CD4-positive, CD25-positive, alpha-beta regulatory T cell (primary cell): ENCODE data around the gene VIPR1. TPM values are rescaled to one million over a fixed set of nuclear protein-coding genes. Genes with fewer than 3 reads are reported as not detected.

Experiments used
- ATAC-seq, 2 donors: fragments of 150-1000 bp; cut with Tn5 transposase; one replicate each; pipeline ENCODE4 v1.10.0; 2021; ENCODE audit warnings: low read depth in 2 of 2, moderate number of reproducible peaks in 2 of 2, moderate library complexity in 1 of 2
- DNase-seq, 3 donors: peaks; one replicate each; pipeline versions ENCODE4 v3.0.0 to v3.0.0-alpha.2; 2012 to 2022; ENCODE audit warnings: mixed read lengths in 1 of 3
- H3K27ac ChIP-seq: one replicate; pipeline ENCODE4 v1.7.0; 2013; ENCODE audit warnings: mild to moderate bottlenecking, low read length; ENCODE audit not compliant: insufficient read depth, poor library complexity, severe bottlenecking
- H3K27me3 ChIP-seq: one replicate; pipeline ENCODE4 v1.7.0; 2013; ENCODE audit warnings: low read length; ENCODE audit not compliant: control insufficient read depth, insufficient read depth
- H3K36me3 ChIP-seq: one replicate; pipeline ENCODE4 v1.7.0; 2013; ENCODE audit warnings: mild to moderate bottlenecking, low read length, moderate library complexity; ENCODE audit not compliant: control insufficient read depth, insufficient read depth
- H3K4me1 ChIP-seq: 2 replicates; pipeline ENCODE4 v1.7.0; 2013; ENCODE audit warnings: mild to moderate bottlenecking, low read length; ENCODE audit not compliant: insufficient read depth, control insufficient read depth, poor library complexity, severe bottlenecking
- H3K4me3 ChIP-seq: one replicate; pipeline ENCODE4 v1.7.0; 2013; ENCODE audit warnings: low read depth, mild to moderate bottlenecking, low read length, moderate library complexity
- H3K9me3 ChIP-seq, 2 experiments: 1 replicate in 1 of 2; 2 replicates in 1 of 2; pipeline ENCODE4 v1.7.0; 2013; ENCODE audit warnings: low read length in 2 of 2, mild to moderate bottlenecking in 1 of 2, moderate library complexity in 1 of 2; ENCODE audit not compliant: control insufficient read depth in 2 of 2
- H3K27ac Mint-ChIP-seq, 3 donors: one replicate each; pipeline ENCODE4 v1.8.0; 2020 to 2022; ENCODE audit warnings: mild to moderate bottlenecking in 3 of 3, mixed read lengths in 3 of 3, moderate library complexity in 2 of 3
- H3K27me3 Mint-ChIP-seq: one replicate; pipeline ENCODE4 v1.8.0; 2022; ENCODE audit warnings: mild to moderate bottlenecking, mixed read lengths
- H3K36me3 Mint-ChIP-seq: one replicate; pipeline ENCODE4 v1.8.0; 2020; ENCODE audit warnings: mixed read lengths
- H3K4me1 Mint-ChIP-seq, 4 donors: one replicate each; pipeline ENCODE4 v1.8.0; 2020 to 2022; ENCODE audit warnings: mixed read lengths in 4 of 4, mild to moderate bottlenecking in 1 of 4
- H3K4me3 Mint-ChIP-seq, 4 donors: one replicate each; pipeline ENCODE4 v1.8.0; 2020 to 2022; ENCODE audit warnings: mild to moderate bottlenecking in 4 of 4, mixed read lengths in 4 of 4, moderate library complexity in 3 of 4
- H3K9me3 Mint-ChIP-seq, 7 donors: one replicate each; pipeline ENCODE4 v1.8.0; 2020 to 2022; ENCODE audit warnings: mixed read lengths in 7 of 7, mild to moderate bottlenecking in 3 of 7, moderate library complexity in 2 of 7
- polyA plus RNA-seq, 4 donors: library from polyadenylated mRNA; unstranded; fragments of 300-500 nt; fragmentation: Illumina TruSeq; gene quantifications; one replicate each; pipeline ENCODE4 v1.2.3, GENCODE V29; 2021
- total RNA-seq: library from RNA; stranded (reverse); gene quantifications from one replicate; pipeline ENCODE4 v1.2.3, GENCODE V29; 2022

VIPR1 gene
- total and polyA plus RNA-seq, 5 donors from 2014 or later = 5.0 to 31.2 (median 8.5) TPM

DNA sequence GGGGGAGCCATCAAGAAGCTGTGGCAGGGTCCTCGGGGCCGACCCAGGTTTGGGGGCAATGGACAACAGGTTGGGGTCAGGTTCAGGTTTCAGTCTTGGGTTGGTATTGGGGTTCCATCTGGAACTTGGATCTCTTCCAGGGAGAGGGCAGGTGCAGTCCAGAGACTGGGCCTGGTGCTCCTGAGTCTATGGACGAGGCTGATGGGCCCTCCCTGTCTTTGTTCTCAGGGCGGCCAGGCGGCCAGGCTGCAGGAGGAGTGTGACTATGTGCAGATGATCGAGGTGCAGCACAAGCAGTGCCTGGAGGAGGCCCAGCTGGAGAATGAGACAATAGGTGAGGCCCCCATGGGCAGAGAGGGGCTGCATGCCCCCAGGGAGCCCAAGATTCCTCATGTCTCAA, 11.1 kb downstream of the VIPR1 start:
- Mint-ChIP-seq H3K9me3 (peaks cover 0 to 1% (median 0%) of the 10 kb centered on the region in 7 donors), H3K36me3 (peaks cover 17% of the 10 kb centered on the region), H3K27me3 (no peaks in the 10 kb centered on the region), H3K4me1 (peaks cover 0 to 32% (median 14%) of the 10 kb centered on the region in 4 donors), H3K27ac (no peak overlapping the region), H3K4me3 (no peak overlapping the region)
- DNase-seq = no peak
- no peaks in the 10 kb centered on the region for H3K36me3 ChIP-seq
- H3K27ac ChIP-seq = no peak overlapping the region
- H3K4me1 ChIP-seq = no peaks in the 10 kb centered on the region
- H3K4me3 ChIP-seq = no peak overlapping the region
- H3K27me3 ChIP-seq = no peaks in the 10 kb centered on the region
- no peaks in the 10 kb centered on the region for H3K9me3 ChIP-seq
- no peak for ATAC-seq

DNA sequence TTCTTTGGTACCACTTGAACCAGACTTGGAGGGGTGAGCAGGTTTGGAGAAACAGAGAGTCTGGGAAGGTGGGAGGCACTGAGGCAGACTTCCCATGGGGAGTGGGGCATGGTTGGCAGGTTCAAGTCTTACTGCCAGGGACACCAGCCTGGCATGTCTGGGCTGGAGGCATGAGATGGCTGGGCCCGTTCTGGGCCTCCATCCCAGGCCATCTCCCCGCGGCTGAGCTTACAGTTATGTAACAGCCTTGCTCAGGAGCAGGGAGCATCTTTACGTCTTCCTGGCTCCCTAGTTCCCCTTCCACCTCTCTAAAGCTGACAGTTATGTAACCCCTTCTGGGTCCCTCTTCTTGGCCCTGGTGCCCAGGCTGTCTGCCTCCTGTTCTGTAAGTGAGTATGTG, 12.4 kb downstream of the VIPR1 start:
- Mint-ChIP-seq H3K9me3 (peaks cover 0 to 1% (median 0%) of the 10 kb centered on the region in 7 donors), H3K27me3 (no peaks in the 10 kb centered on the region), H3K36me3 (peaks cover 23% of the 10 kb centered on the region), H3K4me3 (no peak overlapping the region), H3K4me1 (peaks cover 5 to 33% (median 9%) of the 10 kb centered on the region in 4 donors), H3K27ac (no peak overlapping the region)
- DNase-seq = no peak
- H3K4me1 ChIP-seq = no peaks in the 10 kb centered on the region
- no peaks in the 10 kb centered on the region for H3K9me3 ChIP-seq
- no peaks in the 10 kb centered on the region for H3K36me3 ChIP-seq
- no peak overlapping the region for H3K27ac ChIP-seq
- no peaks in the 10 kb centered on the region for H3K27me3 ChIP-seq
- ATAC-seq = no peak
- H3K4me3 ChIP-seq = no peak overlapping the region

DNA sequence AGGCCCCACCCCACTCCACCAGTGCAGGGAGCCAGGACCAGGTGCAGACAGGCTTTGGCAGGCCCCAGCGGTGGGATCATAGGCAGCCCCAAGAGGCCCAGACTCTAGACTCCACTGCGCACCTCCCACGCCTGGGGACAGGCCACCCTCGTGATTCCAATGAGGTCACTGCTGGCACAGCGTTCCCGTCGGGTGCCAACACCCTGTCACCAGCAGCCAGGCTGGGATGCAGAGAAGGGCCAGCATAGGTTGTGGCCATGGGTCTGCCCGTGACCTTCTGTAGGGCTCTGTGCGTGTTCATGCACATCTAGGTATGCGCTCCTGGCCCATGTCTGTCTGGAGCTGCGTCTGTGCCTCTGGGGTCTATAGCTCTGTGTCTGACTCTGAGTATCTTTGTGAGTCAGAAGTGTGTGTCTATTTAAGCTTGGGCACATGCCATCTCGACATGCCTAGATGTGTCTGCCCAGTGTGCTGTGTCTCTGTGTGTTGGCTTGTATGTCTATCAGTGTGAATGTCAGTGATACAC, 13.0 kb downstream of the VIPR1 start:
- no peak overlapping the region for H3K27ac ChIP-seq

DNA sequence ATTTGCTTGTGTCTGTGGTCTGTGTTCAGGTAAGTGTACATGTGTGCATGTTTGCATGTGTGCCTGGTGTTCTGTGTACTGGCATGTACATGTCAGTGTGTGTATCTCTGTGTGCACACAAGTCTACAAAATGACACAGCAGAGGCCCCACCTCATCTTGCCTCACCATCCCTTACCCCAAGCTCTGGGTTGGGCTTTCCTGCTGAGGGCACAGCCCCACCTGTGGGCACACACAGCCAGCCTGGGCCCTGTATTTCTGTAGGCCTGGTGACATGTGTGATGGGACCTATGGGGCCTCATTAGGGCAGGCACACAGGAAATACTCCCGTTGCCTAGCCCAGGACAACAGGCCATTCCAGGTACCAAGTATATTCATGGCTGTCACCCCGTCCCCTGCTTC, 13.5 kb downstream of the VIPR1 start:
- H3K36me3 Mint-ChIP-seq = peaks cover 25% of the 10 kb centered on the region
- H3K27ac Mint-ChIP-seq = peak overlapping the region; percentile 32 to 47 (median 39)
- DNase-seq (peak in 1 of 3 donors; percentile 31), ATAC-seq (no peak)
- H3K4me3 Mint-ChIP-seq = no peak overlapping the region
- Histone ChIP-seq H3K4me1 (no peaks in the 10 kb centered on the region), H3K4me3 (no peak overlapping the region), H3K36me3 (no peaks in the 10 kb centered on the region), H3K27ac (no peak overlapping the region), H3K9me3 (no peaks in the 10 kb centered on the region), H3K27me3 (no peaks in the 10 kb centered on the region)
- no peaks in the 10 kb centered on the region for H3K27me3 Mint-ChIP-seq
- H3K4me1 Mint-ChIP-seq = peaks cover 5 to 32% (median 11%) of the 10 kb centered on the region in 4 donors
- H3K9me3 Mint-ChIP-seq = no peaks in the 10 kb centered on the region

More for the DNA sequence above, 13.0 kb downstream of the VIPR1 start:
- no peaks in the 10 kb centered on the region for H3K9me3 ChIP-seq
- H3K4me3 Mint-ChIP-seq = no peak overlapping the region
- ATAC-seq (no peak), DNase-seq (no peak)
- no peaks in the 10 kb centered on the region for H3K9me3 Mint-ChIP-seq
- no peaks in the 10 kb centered on the region for H3K27me3 Mint-ChIP-seq
- peaks cover 5 to 33% (median 11%) of the 10 kb centered on the region in 4 donors for H3K4me1 Mint-ChIP-seq
- no peaks in the 10 kb centered on the region for H3K4me1 ChIP-seq
- H3K36me3 ChIP-seq = no peaks in the 10 kb centered on the region
- H3K27me3 ChIP-seq = no peaks in the 10 kb centered on the region
- no peak overlapping the region for H3K4me3 ChIP-seq
- H3K36me3 Mint-ChIP-seq = peaks cover 24% of the 10 kb centered on the region
- H3K27ac Mint-ChIP-seq = peak overlapping the region; percentile 32 to 47 (median 39)

DNA sequence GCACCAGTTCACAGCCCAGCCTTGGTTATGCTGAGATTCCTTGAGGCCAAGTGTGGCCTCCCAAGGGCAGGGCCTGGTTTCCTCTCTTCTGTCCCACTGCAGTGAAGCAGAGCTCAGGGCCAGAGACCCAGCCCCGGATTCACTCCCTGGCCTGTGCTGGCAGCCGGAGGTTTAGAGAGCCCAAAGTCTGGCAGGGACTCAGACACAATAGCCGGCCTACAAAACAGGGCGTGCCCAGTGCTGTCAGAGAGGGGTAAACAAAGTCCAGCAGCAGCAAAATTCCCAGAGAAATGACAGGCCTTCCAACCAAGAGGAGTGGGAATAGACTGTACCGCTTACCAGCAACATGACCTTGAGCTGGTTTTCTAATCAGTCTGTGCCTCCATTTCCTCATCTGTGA, 14.0 kb downstream of the VIPR1 start:
- Mint-ChIP-seq H3K27me3 (no peaks in the 10 kb centered on the region), H3K36me3 (peaks cover 29% of the 10 kb centered on the region), H3K9me3 (no peaks in the 10 kb centered on the region), H3K4me1 (peaks cover 5 to 30% (median 11%) of the 10 kb centered on the region in 4 donors), H3K27ac (peak overlapping the region in 1 of 3 donors; percentile 47), H3K4me3 (no peak overlapping the region)
- no peaks in the 10 kb centered on the region for H3K36me3 ChIP-seq
- H3K4me3 ChIP-seq = no peak overlapping the region
- no peaks in the 10 kb centered on the region for H3K9me3 ChIP-seq
- H3K27me3 ChIP-seq = no peaks in the 10 kb centered on the region
- H3K27ac ChIP-seq = no peak overlapping the region
- no peak for ATAC-seq
- DNase-seq = no peak
- no peaks in the 10 kb centered on the region for H3K4me1 ChIP-seq

DNA sequence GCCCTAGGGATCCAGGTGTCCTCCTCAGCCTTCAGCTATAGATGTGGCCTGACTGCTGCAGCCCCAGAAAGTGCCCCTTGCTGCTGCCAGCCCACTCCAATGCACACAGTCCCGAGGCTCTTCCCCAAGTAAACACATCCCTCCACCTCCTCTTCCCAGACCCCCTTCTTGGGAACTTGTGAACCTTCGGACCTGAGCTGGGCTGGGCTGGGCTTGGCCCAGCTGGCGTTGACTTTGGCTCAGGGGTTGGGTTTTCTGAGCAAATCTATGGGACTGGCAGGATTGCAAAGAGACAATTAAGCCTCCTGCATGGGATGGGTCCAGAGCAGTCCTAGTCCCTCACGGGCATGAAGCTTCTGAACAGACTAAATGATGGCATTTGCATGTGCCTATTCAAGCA, 14.7 kb downstream of the VIPR1 start:
- Mint-ChIP-seq H3K4me3 (no peak overlapping the region), H3K27me3 (no peaks in the 10 kb centered on the region), H3K9me3 (no peaks in the 10 kb centered on the region), H3K4me1 (peaks cover 5 to 28% (median 11%) of the 10 kb centered on the region in 4 donors), H3K36me3 (peaks cover 30% of the 10 kb centered on the region), H3K27ac (no peak overlapping the region)
- H3K4me3 ChIP-seq = no peak overlapping the region
- H3K27me3 ChIP-seq = no peaks in the 10 kb centered on the region
- no peaks in the 10 kb centered on the region for H3K4me1 ChIP-seq
- H3K27ac ChIP-seq = no peak overlapping the region
- DNase-seq = no peak
- H3K9me3 ChIP-seq = no peaks in the 10 kb centered on the region
- H3K36me3 ChIP-seq = no peaks in the 10 kb centered on the region
- no peak for ATAC-seq

DNA sequence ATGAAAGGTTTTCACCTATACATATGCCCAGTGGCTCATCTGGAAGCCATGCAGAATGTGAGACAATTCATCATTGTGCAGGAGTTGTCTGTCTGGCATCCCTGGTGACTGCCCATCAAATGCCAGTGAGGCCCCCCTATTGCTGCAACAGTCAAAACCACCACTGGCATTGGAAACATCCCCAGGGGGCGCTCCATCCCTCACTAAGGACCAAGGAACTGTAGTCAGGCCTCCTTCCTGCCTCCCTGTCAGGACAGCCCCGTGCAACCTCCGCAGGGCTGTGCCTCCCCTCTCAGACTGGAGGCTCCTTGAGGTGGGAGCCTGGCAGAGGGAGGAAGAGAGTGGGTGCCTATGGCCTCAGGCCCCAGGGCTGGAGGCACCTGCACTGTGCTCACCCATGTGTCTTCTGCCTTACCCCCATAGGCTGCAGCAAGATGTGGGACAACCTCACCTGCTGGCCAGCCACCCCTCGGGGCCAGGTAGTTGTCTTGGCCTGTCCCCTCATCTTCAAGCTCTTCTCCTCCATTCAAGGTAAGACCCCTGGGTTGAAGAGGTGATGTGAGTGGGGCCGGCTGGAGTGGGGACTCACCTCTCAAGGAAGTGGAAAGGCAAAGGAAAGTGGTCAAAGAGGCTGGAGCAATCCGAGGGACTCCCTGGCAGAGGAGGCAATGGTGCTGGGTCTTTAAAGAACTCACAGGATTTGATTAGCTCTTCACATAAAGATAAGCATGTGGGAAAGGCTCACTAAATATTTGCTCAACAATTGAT, 16.5 kb downstream of the VIPR1 start:
- Mint-ChIP-seq H3K4me1 (peaks cover 5 to 28% (median 11%) of the 10 kb centered on the region in 4 donors), H3K27ac (peak overlapping the region; percentile 57 to 77 (median 73)), H3K36me3 (peaks cover 22% of the 10 kb centered on the region), H3K4me3 (no peak overlapping the region), H3K27me3 (no peaks in the 10 kb centered on the region), H3K9me3 (no peaks in the 10 kb centered on the region)
- Histone ChIP-seq H3K27ac (no peak overlapping the region), H3K27me3 (no peaks in the 10 kb centered on the region), H3K4me1 (no peaks in the 10 kb centered on the region), H3K4me3 (no peak overlapping the region), H3K9me3 (no peaks in the 10 kb centered on the region), H3K36me3 (no peaks in the 10 kb centered on the region)
- ATAC-seq = no peak
- DNase-seq = peak in 2 of 3 donors; percentile 39 to 70

DNA sequence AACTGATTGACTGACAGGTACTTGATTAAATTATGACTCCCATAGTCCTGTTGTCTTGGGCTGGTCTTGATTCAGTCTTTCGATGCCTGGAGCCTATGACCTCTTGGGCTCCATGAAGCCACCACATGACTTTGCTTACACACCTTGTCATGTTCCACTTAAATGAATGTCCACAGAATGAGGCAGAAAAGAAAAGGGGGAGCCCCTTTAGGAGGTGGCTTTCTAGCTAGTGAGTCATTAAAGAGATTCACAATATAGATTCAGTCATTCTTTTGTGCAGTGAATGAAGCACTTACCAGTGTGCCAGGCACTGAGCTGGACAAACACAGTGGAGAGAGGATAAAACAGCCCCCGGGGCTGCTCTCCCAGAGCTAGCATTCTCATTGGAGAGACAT, 17.1 kb downstream of the VIPR1 start:
- no peak for DNase-seq
- H3K9me3 ChIP-seq = no peaks in the 10 kb centered on the region
- peak overlapping the region; percentile 57 to 94 (median 77) for H3K27ac Mint-ChIP-seq
- H3K9me3 Mint-ChIP-seq = no peaks in the 10 kb centered on the region
- no peak overlapping the region for H3K4me3 ChIP-seq
- no peaks in the 10 kb centered on the region for H3K27me3 ChIP-seq
- H3K27me3 Mint-ChIP-seq = no peaks in the 10 kb centered on the region
- peaks cover 5 to 29% (median 11%) of the 10 kb centered on the region in 4 donors for H3K4me1 Mint-ChIP-seq
- H3K36me3 Mint-ChIP-seq = peaks cover 22% of the 10 kb centered on the region
- no peak for ATAC-seq
- H3K4me1 ChIP-seq = no peaks in the 10 kb centered on the region
- H3K27ac ChIP-seq = no peak overlapping the region
- no peak overlapping the region for H3K4me3 Mint-ChIP-seq
- no peaks in the 10 kb centered on the region for H3K36me3 ChIP-seq
